Endothelial cell of umbilical vein (primary cell): ENCODE measurements around the gene BCAR1. TPM values are rescaled to one million over a fixed set of nuclear protein-coding genes. Genes with fewer than 3 reads are reported as not detected.

Experiments
- BruUV-seq: library from RNA; stranded (reverse); fragments of 400-500 nt; replicated peaks from 2 replicates; lab custom pipeline; 2021; lab: Mats Ljungman, UMichigan
- CTCF ChIA-PET: fragments of 300-600, 350-600 bp; sonication (Branson Sonifier 250); formaldehyde crosslinking; loops from one replicate; lab custom pipeline; 2021; ENCODE audit warnings: antibody characterized with exemption, inconsistent platforms; lab: Charles Lee
- POLR2A ChIA-PET: fragments of 300-600, 350-600 bp; sonication (Branson Sonifier 250); formaldehyde crosslinking; loops from one replicate; lab custom pipeline; 2021; ENCODE audit warnings: antibody characterized with exemption, inconsistent platforms; lab: Charles Lee
- DNase-seq: peaks from one replicate; pipeline ENCODE4 v3.0.0-alpha.2; 2011; ENCODE audit warnings: low read depth, low spot score
- FAIRE-seq: peaks from 2 replicates; lab custom pipeline; 2011; peaks lifted over from hg19 to GRCh38; lab: Jason Lieb, UNC
- H2AFZ ChIP-seq: 2 replicates; pipeline ENCODE4 v1.6.0; 2012; ENCODE audit warnings: low read depth, low read length, control low read depth, inconsistent platforms
- H3K27ac ChIP-seq: 2 replicates; pipeline ENCODE4 v1.5.1; 2011; ENCODE audit warnings: low read depth, mild to moderate bottlenecking, control low read depth, low read length, moderate library complexity; ENCODE audit not compliant: insufficient read depth
- H3K27me3 ChIP-seq, 2 experiments: 2 replicates each; pipeline versions ENCODE4 v1.6.0 to v1.6.1; 2011; ENCODE audit warnings: low read length in 2 of 2, mixed read lengths in 1 of 2; ENCODE audit not compliant: control insufficient read depth in 2 of 2, insufficient read depth in 2 of 2
- H3K36me3 ChIP-seq, 2 experiments: 2 replicates in 1 of 2; 3 replicates in 1 of 2; pipeline ENCODE4 v1.5.1; 2011; ENCODE audit warnings: low read length in 2 of 2, mild to moderate bottlenecking in 1 of 2, moderate library complexity in 1 of 2; ENCODE audit not compliant: control insufficient read depth in 2 of 2, insufficient read depth in 2 of 2; ENCODE audit errors: extremely low read depth in 1 of 2
- H3K4me1 ChIP-seq: 3 replicates; pipeline ENCODE4 v1.5.1; 2011; ENCODE audit warnings: mild to moderate bottlenecking, low read length; ENCODE audit not compliant: control insufficient read depth, insufficient read depth; ENCODE audit errors: extremely low read depth
- H3K4me2 ChIP-seq: 2 replicates; pipeline ENCODE4 v1.6.1; 2011; ENCODE audit warnings: low read length, control low read depth, mixed read lengths; ENCODE audit not compliant: insufficient read depth
- H3K4me3 ChIP-seq, 3 experiments: fragments of 200-600 bp in 1 of 3; sonication (generic), shearing (Covaris generic) in 1 of 3; replicated peaks in 1 of 3; 2 replicates each; pipeline ENCODE4 v1.5.1; 2011 to 2016; ENCODE audit warnings: control low read depth in 3 of 3, low read length in 3 of 3, mild to moderate bottlenecking in 2 of 3, inconsistent platforms in 1 of 3, low read depth in 1 of 3, moderate library complexity in 1 of 3; ENCODE audit not compliant: insufficient read depth in 1 of 3
- H3K79me2 ChIP-seq: 2 replicates; pipeline ENCODE4 v1.6.0; 2012; ENCODE audit warnings: low read length, inconsistent platforms; ENCODE audit not compliant: control insufficient read depth, insufficient read depth
- H3K9ac ChIP-seq: replicated peaks from 2 replicates; pipeline ENCODE3; 2011; ENCODE audit warnings: low read length, control low read depth; ENCODE audit not compliant: insufficient read depth; ENCODE audit errors: extremely low read depth
- H3K9me1 ChIP-seq: replicated peaks from 3 replicates; pipeline ENCODE4 v1.6.0; 2011; ENCODE audit warnings: mild to moderate bottlenecking, low read length; ENCODE audit not compliant: control insufficient read depth, insufficient read depth; ENCODE audit errors: extremely low read depth
- H3K9me3 ChIP-seq: replicated peaks from 2 replicates; pipeline ENCODE4 v1.5.1; 2012; ENCODE audit warnings: low read length, inconsistent platforms; ENCODE audit not compliant: control insufficient read depth, insufficient read depth
- H4K20me1 ChIP-seq: replicated peaks from 2 replicates; pipeline ENCODE3; 2011; ENCODE audit warnings: mild to moderate bottlenecking, low read length; ENCODE audit not compliant: control insufficient read depth, insufficient read depth; ENCODE audit errors: extremely low read depth
- CTCF ChIP-seq, 2 donors: IDR thresholded peaks; 1 replicate in 1 of 2; 2 replicates in 1 of 2; pipeline ENCODE4 v1.5.1; 2011; ENCODE audit warnings: low read length in 2 of 2, mild to moderate bottlenecking in 2 of 2, moderate library complexity in 2 of 2, control low read depth in 1 of 2, inconsistent platforms in 1 of 2, low read depth in 1 of 2; ENCODE audit not compliant: insufficient read depth in 1 of 2; ENCODE audit errors: extremely low read depth in 1 of 2
- EZH2 ChIP-seq: IDR thresholded peaks from 2 replicates; pipeline ENCODE4 v1.6.1; 2012; ENCODE audit warnings: borderline replicate concordance, low read depth, mild to moderate bottlenecking, moderate library complexity, low read length, inconsistent platforms; ENCODE audit not compliant: severe bottlenecking
- FOS ChIP-seq: IDR thresholded peaks from 2 replicates; pipeline ENCODE4 v1.6.1; 2011; ENCODE audit warnings: mild to moderate bottlenecking, low read length, moderate library complexity, borderline replicate concordance; ENCODE audit not compliant: insufficient read depth
- GATA2 ChIP-seq: IDR thresholded peaks from 2 replicates; pipeline ENCODE4 v1.7.0; 2011; ENCODE audit warnings: low read depth, mild to moderate bottlenecking, moderate library complexity, mixed read lengths, low read length; ENCODE audit not compliant: insufficient read length, insufficient read depth
- JUN ChIP-seq: IDR thresholded peaks from 2 replicates; pipeline ENCODE4 v1.6.1; 2011; ENCODE audit warnings: borderline replicate concordance, low read depth; ENCODE audit not compliant: insufficient read length, insufficient read depth
- MYC ChIP-seq: IDR thresholded peaks from one replicate; pipeline ENCODE4 v1.6.1; 2011; ENCODE audit warnings: mild to moderate bottlenecking, low read depth, low read length
- POLR2A ChIP-seq: IDR thresholded peaks from 2 replicates; pipeline ENCODE4 v1.6.1; 2012; ENCODE audit warnings: low read depth, mild to moderate bottlenecking, control low read depth, low read length
- POLR2AphosphoS5 ChIP-seq: IDR thresholded peaks from 2 replicates; pipeline ENCODE4 v1.6.1; 2012; ENCODE audit warnings: low read depth, mild to moderate bottlenecking, control low read depth, low read length, moderate library complexity; ENCODE audit not compliant: insufficient read depth
- dilution Hi-C: fragments of 300-500 bp; cut with MboI; formaldehyde crosslinking; loops from one replicate; pipeline ENCODE4 v1.15.0; 2019; ENCODE audit warnings: low sequenced_read_pairs; ENCODE audit not compliant: extremely low pct_ligation_motif_present
- intact Hi-C: fragments of 100-400 bp; cut with micrococcal nuclease; formaldehyde crosslinking; loops from one replicate; pipeline ENCODE4 v1.10.0; 2022
- polyA plus RNA-seq, 4 experiments: library from polyadenylated mRNA; depleted of rRNA in 3 of 4; stranded (reverse) in 3 of 4; unstranded in 1 of 4; fragments of >200 nt; gene quantifications; 2 replicates each; pipeline versions ENCODE4 v1.2.1 to v1.2.3, GENCODE V29; 2011 to 2012; ENCODE audit warnings: missing spikeins in 1 of 4
- total RNA-seq: library from RNA; stranded (reverse); gene quantifications from 2 replicates; pipeline ENCODE4 v1.2.3, GENCODE V29; 2021
- TF ChIP-seq, protein P1 (sequence below): IDR thresholded peaks from 2 replicates; pipeline ENCODE4 v1.6.1; 2011; ENCODE audit not compliant: insufficient read depth, insufficient read length

BCAR1 gene
- total and polyA plus RNA-seq, 2 donors (not counting 3 experiments of a cell fraction or from before 2014, with no cell fraction given): 171 to 267 TPM

GRCh38 chr16:75247249-75247648, 4.2 kb downstream of the BCAR1 start:
- TF ChIP-seq POLR2AphosphoS5 (no peak), MYC (no peak), JUN (no peak), EZH2 (no peak), CTCF (IDR thresholded peaks at IDR 0.05; ENCODE audit: extremely low read depth in 1 of 2, insufficient read depth in 1 of 2, low read depth in 1 of 2, low read length in 2 of 2) (no peak), FOS (no peak), GATA2 (no peak), POLR2A (no peak)
- TF ChIP-seq, protein P1, sequence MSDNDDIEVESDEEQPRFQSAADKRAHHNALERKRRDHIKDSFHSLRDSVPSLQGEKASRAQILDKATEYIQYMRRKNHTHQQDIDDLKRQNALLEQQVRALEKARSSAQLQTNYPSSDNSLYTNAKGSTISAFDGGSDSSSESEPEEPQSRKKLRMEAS: no peak
- POLR2A ChIA-PET: no interaction called here
- no peak overlapping the region for H3K4me3 ChIP-seq

More at GRCh38 chr16:75247249-75247648, 4.2 kb downstream of the BCAR1 start:
- no peak overlapping the region for H2AFZ ChIP-seq
- BruUV-seq: no TSS peak
- peaks cover 91% of the 10 kb centered on the region for H3K79me2 ChIP-seq
- dilution Hi-C loops: no loop called here
- H3K9me3 ChIP-seq: no peaks in the 10 kb centered on the region
- DNase-seq (no peak), FAIRE-seq (peak; percentile 43)
- intact Hi-C loops: no loop called here
- peak overlapping the region; percentile 87 for H3K9ac ChIP-seq
- peaks cover 69% of the 10 kb centered on the region for H3K4me1 ChIP-seq
- CTCF ChIA-PET: interaction anchor here (0.7 to 4.0 kb wide), 7 partner anchors 13 to 142 kb away, joined by 3 to 17 read pairs (median 3); no protein-coding TSS in a partner anchor
- peak overlapping the region; percentile 92 for H3K27ac ChIP-seq
- H4K20me1 ChIP-seq: no peaks in the 10 kb centered on the region
- no peaks in the 10 kb centered on the region for H3K9me1 ChIP-seq
- H3K27me3 ChIP-seq: no peaks in the 10 kb centered on the region
- H3K36me3 ChIP-seq: peaks cover 0 to 12% of the 10 kb centered on the region in 2 experiments
- peak overlapping the region; percentile 76 for H3K4me2 ChIP-seq
